Astrocyte of the hippocampus (primary cell): Measurements from ENCODE around the gene SPTBN1.

ENCODE experiments used
- DNase-seq: peaks from one replicate; pipeline ENCODE4 v3.0.0; 2011; ENCODE audit warnings: low read depth, low spot score

SPTBN1 gene

GRCh38 chr2:54553775-54554174, 97.6 kb downstream of the SPTBN1 start:
- DNase-seq: no peak

- no peak for DNase-seq
These were observed 99.3 kb downstream of the SPTBN1 start for GRCh38 chr2:54555318-54555837.

- DNase-seq: peak; percentile 78
These were observed 100.5 kb downstream of the SPTBN1 start for GRCh38 chr2:54556621-54557121.

- no peak for DNase-seq
These were observed 101.1 kb downstream of the SPTBN1 start for GRCh38 chr2:54557211-54557600.

GRCh38 chr2:54557601-54558187, 101.6 kb downstream of the SPTBN1 start:
- DNase-seq: peak; percentile 75

GRCh38 chr2:54558188-54559005, 102.3 kb downstream of the SPTBN1 start:
- peak; percentile 91 for DNase-seq

GRCh38 chr2:54559006-54559445, 102.9 kb downstream of the SPTBN1 start:
- no peak for DNase-seq

- peak; percentile 65 for DNase-seq
These were observed 103.5 kb downstream of the SPTBN1 start for GRCh38 chr2:54559593-54560145.

GRCh38 chr2:54560146-54560881, 104.2 kb downstream of the SPTBN1 start:
- peak; percentile 55 for DNase-seq

GRCh38 chr2:54561010-54561409, 104.9 kb downstream of the SPTBN1 start:
- no peak for DNase-seq

- no peak for DNase-seq
These were observed 108.3 kb downstream of the SPTBN1 start for GRCh38 chr2:54564439-54564838.

- no peak for DNase-seq
These were observed 109.4 kb downstream of the SPTBN1 start for GRCh38 chr2:54565551-54565950.

GRCh38 chr2:54566896-54567295, 110.8 kb downstream of the SPTBN1 start:
- no peak for DNase-seq

GRCh38 chr2:54568876-54569321, 112.8 kb downstream of the SPTBN1 start:
- no peak for DNase-seq

GRCh38 chr2:54569745-54570301, 113.7 kb downstream of the SPTBN1 start:
- DNase-seq: no peak

- DNase-seq: no peak
These were observed 114.3 kb downstream of the SPTBN1 start for GRCh38 chr2:54570321-54570855.

GRCh38 chr2:54570925-54571694, 115.0 kb downstream of the SPTBN1 start:
- DNase-seq: peak; percentile 95

GRCh38 chr2:54572262-54572635, 116.1 kb downstream of the SPTBN1 start:
- DNase-seq: peak; percentile 88

GRCh38 chr2:54572636-54573536, 116.8 kb downstream of the SPTBN1 start:
- DNase-seq: peak; percentile 40
